Cardiac muscle cell (in vitro differentiated cells and primary cell): ENCODE measurements around the gene C10orf67. TPM values are rescaled to one million over a fixed set of nuclear protein-coding genes. Genes with fewer than 3 reads are reported as not detected.

Experiments
- DNase-seq, 2 donors: peaks; one replicate each; pipeline versions ENCODE4 v3.0.0 to v3.0.0-alpha.2; 2010 to 2017; ENCODE audit warnings: low read depth in 1 of 2, low spot score in 1 of 2
- H3K27ac ChIP-seq: fragments of 200-600 bp; sonication (generic); 2 replicates; pipeline ENCODE4 v1.5.1; 2016
- H3K27me3 ChIP-seq: fragments of 200-600 bp; sonication (generic); 2 replicates; pipeline ENCODE4 v1.6.0; 2016; ENCODE audit warnings: control low read depth
- H3K36me3 ChIP-seq: fragments of 200-600 bp; sonication (generic); 2 replicates; pipeline ENCODE4 v1.5.1; 2016; ENCODE audit warnings: control low read depth
- H3K4me1 ChIP-seq: fragments of 200-600 bp; sonication (generic); 2 replicates; pipeline ENCODE4 v1.8.1; 2017; ENCODE audit warnings: low read depth, mild to moderate bottlenecking, mixed run types
- H3K4me3 ChIP-seq: fragments of 200-600 bp; sonication (generic); 2 replicates; pipeline ENCODE4 v1.5.1; 2016; ENCODE audit warnings: mild to moderate bottlenecking
- H3K9me3 ChIP-seq: fragments of 200-600 bp; sonication (generic); 2 replicates; pipeline ENCODE4 v1.5.1; 2017; ENCODE audit warnings: low read depth, mild to moderate bottlenecking, control low read depth
- polyA plus RNA-seq: library from polyadenylated mRNA; unstranded; fragments of >200 nt; fragmentation: Nextera tagmentation; extraction: Ambion mirVana; gene quantifications from 2 replicates; pipeline ENCODE4 v1.2.1, GENCODE V29; 2016
- total RNA-seq: library from RNA; depleted of rRNA; stranded (reverse); fragments of >200 nt; gene quantifications from 2 replicates; pipeline ENCODE4 v1.2.3, GENCODE V29; 2016
- TF ChIP-seq, protein P1 (sequence below): IDR thresholded peaks from 2 replicates; pipeline ENCODE4 v1.5.1; 2012; ENCODE audit warnings: low read depth, mild to moderate bottlenecking, low read length

The C10orf67 gene
- total and polyA plus RNA-seq, 2 experiments from 2014 or later, result 0.16 to 0.33 TPM

DNA sequence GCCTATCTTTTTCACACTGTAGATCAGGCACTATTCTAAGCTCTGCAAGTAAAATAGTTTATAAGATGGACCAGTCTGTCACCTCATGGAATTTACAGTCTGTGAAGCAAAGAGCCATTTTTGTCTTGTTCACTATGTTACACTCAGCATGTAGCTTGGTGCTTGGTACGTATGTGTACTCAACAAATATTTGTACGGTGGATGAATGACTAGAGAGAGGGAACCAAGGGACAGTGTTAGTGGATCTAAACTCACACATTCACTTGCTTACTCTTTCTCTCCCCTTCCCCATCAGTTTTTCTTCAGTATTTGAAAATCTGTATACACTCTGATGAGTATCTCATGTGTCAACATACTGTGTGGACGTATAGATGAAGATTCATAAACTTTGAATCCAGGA is 106.6 kb downstream of the C10orf67 start:
- Histone ChIP-seq H3K4me1 (no peaks in the 10 kb centered on the region), H3K27me3 (no peaks in the 10 kb centered on the region), H3K36me3 (no peaks in the 10 kb centered on the region), H3K27ac (no peak overlapping the region), H3K4me3 (no peak overlapping the region), H3K9me3 (no peaks in the 10 kb centered on the region)
- DNase-seq, result no peak
- TF ChIP-seq, protein P1, sequence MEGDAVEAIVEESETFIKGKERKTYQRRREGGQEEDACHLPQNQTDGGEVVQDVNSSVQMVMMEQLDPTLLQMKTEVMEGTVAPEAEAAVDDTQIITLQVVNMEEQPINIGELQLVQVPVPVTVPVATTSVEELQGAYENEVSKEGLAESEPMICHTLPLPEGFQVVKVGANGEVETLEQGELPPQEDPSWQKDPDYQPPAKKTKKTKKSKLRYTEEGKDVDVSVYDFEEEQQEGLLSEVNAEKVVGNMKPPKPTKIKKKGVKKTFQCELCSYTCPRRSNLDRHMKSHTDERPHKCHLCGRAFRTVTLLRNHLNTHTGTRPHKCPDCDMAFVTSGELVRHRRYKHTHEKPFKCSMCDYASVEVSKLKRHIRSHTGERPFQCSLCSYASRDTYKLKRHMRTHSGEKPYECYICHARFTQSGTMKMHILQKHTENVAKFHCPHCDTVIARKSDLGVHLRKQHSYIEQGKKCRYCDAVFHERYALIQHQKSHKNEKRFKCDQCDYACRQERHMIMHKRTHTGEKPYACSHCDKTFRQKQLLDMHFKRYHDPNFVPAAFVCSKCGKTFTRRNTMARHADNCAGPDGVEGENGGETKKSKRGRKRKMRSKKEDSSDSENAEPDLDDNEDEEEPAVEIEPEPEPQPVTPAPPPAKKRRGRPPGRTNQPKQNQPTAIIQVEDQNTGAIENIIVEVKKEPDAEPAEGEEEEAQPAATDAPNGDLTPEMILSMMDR, result no peak

DNA sequence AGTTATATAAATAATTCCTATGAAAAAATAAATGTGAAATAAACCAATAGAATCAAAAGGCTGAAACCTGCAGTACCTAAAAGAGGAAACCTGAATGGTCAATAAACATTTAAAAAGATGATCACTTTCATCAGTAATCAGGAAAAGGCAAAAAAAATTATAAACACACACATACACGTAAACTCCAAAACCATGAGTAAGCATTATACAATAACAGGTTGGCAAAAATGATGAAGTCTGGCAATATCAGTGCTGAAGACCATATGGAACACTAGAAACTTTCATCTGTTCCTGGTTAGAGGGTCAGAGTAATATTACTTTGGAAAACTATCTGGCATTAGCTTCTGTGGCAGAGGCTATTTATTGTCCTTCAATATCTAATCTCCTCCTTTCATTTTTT is 114.0 kb downstream of the C10orf67 start:
- Histone ChIP-seq H3K27me3 (no peaks in the 10 kb centered on the region), H3K4me3 (no peak overlapping the region), H3K27ac (no peak overlapping the region), H3K4me1 (no peaks in the 10 kb centered on the region), H3K36me3 (no peaks in the 10 kb centered on the region), H3K9me3 (no peaks in the 10 kb centered on the region)
- DNase-seq, result no peak
- TF ChIP-seq, protein P1, result no peak

DNA sequence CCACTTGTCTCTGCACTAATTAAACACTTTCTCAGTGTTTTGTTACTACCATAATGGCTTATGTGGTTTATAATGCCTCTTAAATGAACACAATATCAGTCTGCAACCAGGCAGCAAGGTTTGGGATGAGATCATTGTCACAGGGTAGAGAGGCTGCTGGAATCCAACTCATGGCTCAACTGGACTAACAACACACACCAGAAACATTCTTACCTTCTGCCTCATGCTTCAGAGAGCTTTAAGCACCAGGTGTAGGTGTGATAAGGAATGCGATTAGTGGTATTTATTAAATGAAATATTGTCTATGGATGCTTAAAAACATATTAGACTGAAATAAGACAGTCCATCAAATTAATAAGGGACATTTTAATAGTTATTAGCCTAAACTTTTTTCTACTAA is 127.1 kb downstream of the C10orf67 start:
- no peaks in the 10 kb centered on the region for H3K36me3 ChIP-seq
- peaks cover 24% of the 10 kb centered on the region for H3K27me3 ChIP-seq
- no peak overlapping the region for H3K27ac ChIP-seq
- TF ChIP-seq, protein P1, result no peak
- H3K4me1 ChIP-seq, result no peaks in the 10 kb centered on the region
- H3K9me3 ChIP-seq, result no peaks in the 10 kb centered on the region
- H3K4me3 ChIP-seq, result no peak overlapping the region
- no peak for DNase-seq

DNA sequence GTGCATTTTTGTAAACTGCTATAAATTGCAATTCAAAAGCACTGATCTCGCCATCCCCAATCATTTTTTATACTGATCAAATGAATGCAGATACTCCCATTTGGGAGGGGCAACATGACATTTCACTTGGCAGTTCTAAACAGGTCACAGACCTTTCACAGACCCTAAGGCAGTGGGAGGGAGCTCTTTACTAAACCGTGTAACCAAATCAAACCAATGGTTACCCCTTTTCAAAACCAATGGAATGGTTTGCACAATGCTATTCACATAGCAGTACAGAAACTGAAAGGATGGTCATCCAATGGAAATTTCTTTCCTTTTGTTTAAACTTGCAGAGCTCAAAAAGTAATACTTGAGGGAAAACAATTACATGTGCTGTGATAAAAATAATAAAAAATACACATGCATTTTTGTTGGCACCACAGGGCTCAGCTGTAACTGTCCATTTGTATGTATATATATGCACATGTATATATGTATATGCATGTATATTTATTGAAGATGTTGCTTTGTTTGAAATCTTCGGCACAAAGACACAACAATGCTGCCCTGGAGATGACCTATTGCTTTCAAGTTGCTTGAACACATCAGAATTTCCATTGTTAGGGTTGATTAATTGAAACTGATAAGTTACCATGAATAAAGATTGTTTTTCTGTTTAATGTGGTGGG is 138.5 kb downstream of the C10orf67 start:
- Histone ChIP-seq H3K4me1 (no peaks in the 10 kb centered on the region), H3K36me3 (no peaks in the 10 kb centered on the region), H3K4me3 (no peak overlapping the region), H3K27ac (no peak overlapping the region), H3K9me3 (no peaks in the 10 kb centered on the region), H3K27me3 (peaks cover 89% of the 10 kb centered on the region)
- DNase-seq, result no peak
- TF ChIP-seq, protein P1, result no peak

DNA sequence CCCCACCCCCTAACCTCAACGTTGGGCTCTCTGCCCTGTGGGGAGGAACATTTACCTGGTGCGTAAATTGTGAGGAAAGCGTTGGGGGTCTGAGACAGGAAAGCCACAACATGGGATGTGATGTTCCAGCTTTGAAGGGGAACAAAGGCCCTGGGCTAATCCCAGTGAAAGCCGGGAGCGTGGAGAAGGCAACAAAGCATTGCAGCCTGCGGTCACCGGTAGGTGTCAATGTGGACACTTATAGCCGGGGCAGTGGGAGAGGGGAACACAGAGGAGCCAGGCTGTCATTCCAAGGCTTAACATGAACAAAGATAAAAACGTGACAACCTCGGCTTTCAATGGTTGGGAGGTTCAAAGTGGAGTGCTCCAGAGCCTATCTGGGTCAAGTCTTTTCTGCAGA is 139.8 kb downstream of the C10orf67 start:
- H3K4me3 ChIP-seq, result no peak overlapping the region
- H3K36me3 ChIP-seq, result no peaks in the 10 kb centered on the region
- H3K27me3 ChIP-seq, result peaks cover 100% of the 10 kb centered on the region
- TF ChIP-seq, protein P1, result no peak
- H3K4me1 ChIP-seq, result no peaks in the 10 kb centered on the region
- no peak overlapping the region for H3K27ac ChIP-seq
- DNase-seq, result no peak
- no peaks in the 10 kb centered on the region for H3K9me3 ChIP-seq
